ENCODE results near the gene TRMT61B. TPM values are rescaled to one million over a fixed set of nuclear protein-coding genes. Genes with fewer than 3 reads are reported as not detected.

TRMT61B gene
- total RNA-seq, 1 experiment from 2014 or later: 21.7 TPM

DNA sequence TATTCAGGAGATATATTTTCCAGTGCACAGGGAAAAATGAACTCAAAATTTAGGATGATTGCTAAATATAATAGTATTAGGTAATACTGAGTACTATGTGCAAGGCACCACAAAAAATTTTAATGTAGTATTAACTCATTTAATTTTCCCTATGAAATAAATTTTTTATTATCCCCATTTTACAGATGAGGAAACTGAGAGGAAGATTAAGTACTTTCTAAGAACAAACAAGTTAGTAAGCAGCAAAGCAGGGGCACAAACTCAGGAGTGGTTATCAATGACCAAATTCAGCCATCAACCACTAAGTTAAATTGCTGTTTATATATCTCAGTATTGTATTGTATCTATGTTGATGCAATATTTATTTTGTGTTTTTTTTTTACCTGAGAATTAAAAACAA lies 45.2 kb downstream of the TRMT61B start:
- Histone ChIP-seq H3F3A (ENCODE audit: low read length, unreplicated experiment) (no peaks in the 10 kb centered on the region), H4K20me1 (ENCODE audit: low read length) (no peaks in the 10 kb centered on the region), H3K4me3 (ENCODE audit: low read length) (no peak overlapping the region), H3K4me2 (ENCODE audit: low read length) (no peak overlapping the region), H3K4me1 (ENCODE audit: insufficient read depth, low read length) (no peaks in the 10 kb centered on the region), H3K79me2 (ENCODE audit: low read length) (no peaks in the 10 kb centered on the region), H3K9me3 (ENCODE audit: low read length) (no peaks in the 10 kb centered on the region), H3K9me2 (replicated peaks; ENCODE audit: low read length) (no peaks in the 10 kb centered on the region), H3K27ac (ENCODE audit: low read length) (no peak overlapping the region), H3K27me3 (ENCODE audit: low read length) (no peaks in the 10 kb centered on the region), H2AFZ (ENCODE audit: low read length) (no peak overlapping the region), H3K9ac (ENCODE audit: low read length) (no peak overlapping the region), H3K36me3 (ENCODE audit: low read depth, low read length) (no peaks in the 10 kb centered on the region)
- ATAC-seq: no peak
- BruUV-seq (replicated peaks): no TSS peak
- ChIA-PET CTCF (no interaction called here), POLR2A (ENCODE audit: unreplicated experiment) (no interaction called here)
- intact Hi-C loops (cut with micrococcal nuclease): no loop called here
- DNase-seq: no peak
- TF ChIP-seq EZH2 (IDR thresholded peaks at IDR 0.05; ENCODE audit: low read length, unreplicated experiment) (no peak), EZH2phosphoT487 (IDR thresholded peaks at IDR 0.05; ENCODE audit: borderline replicate concordance, low read length) (no peak)

DNA sequence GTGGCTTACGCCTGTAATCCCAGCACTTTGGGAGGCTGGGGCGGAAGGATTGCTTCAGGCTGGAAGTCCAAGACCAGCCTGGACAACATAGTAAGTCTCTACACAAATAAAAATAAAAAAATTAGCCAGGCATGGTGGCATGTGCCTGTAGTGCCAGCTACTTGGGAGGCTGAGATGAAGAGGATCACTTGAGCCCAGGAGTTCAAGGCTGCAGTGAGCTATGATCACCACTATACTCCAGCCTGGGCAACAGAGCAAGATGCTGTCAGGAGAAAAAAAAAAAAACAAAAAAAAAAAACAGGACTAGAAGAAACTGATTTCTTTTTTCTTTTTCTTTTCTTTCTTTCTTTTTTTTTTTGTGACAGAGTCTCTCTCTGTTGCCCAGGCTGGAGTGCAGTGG lies 45.9 kb downstream of the TRMT61B start:
- ATAC-seq (no peak), DNase-seq (no peak)
- no peak overlapping the region for H3K27ac ChIP-seq (ENCODE audit: low read length)
- no TSS peak for BruUV-seq (replicated peaks)
- H3F3A ChIP-seq (ENCODE audit: low read length, unreplicated experiment): no peaks in the 10 kb centered on the region
- no peak overlapping the region for H3K9ac ChIP-seq (ENCODE audit: low read length)
- no peaks in the 10 kb centered on the region for H3K36me3 ChIP-seq (ENCODE audit: low read depth, low read length)
- intact Hi-C loops (cut with micrococcal nuclease): no loop called here
- ChIA-PET CTCF (no interaction called here), POLR2A (ENCODE audit: unreplicated experiment) (no interaction called here)
- no peaks in the 10 kb centered on the region for H3K27me3 ChIP-seq (ENCODE audit: low read length)
- H3K4me3 ChIP-seq (ENCODE audit: low read length): no peak overlapping the region
- H3K4me2 ChIP-seq (ENCODE audit: low read length): no peak overlapping the region
- no peaks in the 10 kb centered on the region for H3K9me3 ChIP-seq (ENCODE audit: low read length)
- TF ChIP-seq, protein P1, sequence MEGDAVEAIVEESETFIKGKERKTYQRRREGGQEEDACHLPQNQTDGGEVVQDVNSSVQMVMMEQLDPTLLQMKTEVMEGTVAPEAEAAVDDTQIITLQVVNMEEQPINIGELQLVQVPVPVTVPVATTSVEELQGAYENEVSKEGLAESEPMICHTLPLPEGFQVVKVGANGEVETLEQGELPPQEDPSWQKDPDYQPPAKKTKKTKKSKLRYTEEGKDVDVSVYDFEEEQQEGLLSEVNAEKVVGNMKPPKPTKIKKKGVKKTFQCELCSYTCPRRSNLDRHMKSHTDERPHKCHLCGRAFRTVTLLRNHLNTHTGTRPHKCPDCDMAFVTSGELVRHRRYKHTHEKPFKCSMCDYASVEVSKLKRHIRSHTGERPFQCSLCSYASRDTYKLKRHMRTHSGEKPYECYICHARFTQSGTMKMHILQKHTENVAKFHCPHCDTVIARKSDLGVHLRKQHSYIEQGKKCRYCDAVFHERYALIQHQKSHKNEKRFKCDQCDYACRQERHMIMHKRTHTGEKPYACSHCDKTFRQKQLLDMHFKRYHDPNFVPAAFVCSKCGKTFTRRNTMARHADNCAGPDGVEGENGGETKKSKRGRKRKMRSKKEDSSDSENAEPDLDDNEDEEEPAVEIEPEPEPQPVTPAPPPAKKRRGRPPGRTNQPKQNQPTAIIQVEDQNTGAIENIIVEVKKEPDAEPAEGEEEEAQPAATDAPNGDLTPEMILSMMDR (conservative IDR thresholded peaks at IDR 0.05; ENCODE audit: low read depth, low read length): no peak
- TF ChIP-seq EZH2phosphoT487 (IDR thresholded peaks at IDR 0.05; ENCODE audit: borderline replicate concordance, low read length) (no peak), EZH2 (IDR thresholded peaks at IDR 0.05; ENCODE audit: low read length, unreplicated experiment) (no peak)
- H4K20me1 ChIP-seq (ENCODE audit: low read length): no peaks in the 10 kb centered on the region
- no peaks in the 10 kb centered on the region for H3K4me1 ChIP-seq (ENCODE audit: insufficient read depth, low read length)
- no peaks in the 10 kb centered on the region for H3K79me2 ChIP-seq (ENCODE audit: low read length)
- H2AFZ ChIP-seq (ENCODE audit: low read length): no peak overlapping the region
- no peaks in the 10 kb centered on the region for H3K9me2 ChIP-seq (replicated peaks; ENCODE audit: low read length)

DNA sequence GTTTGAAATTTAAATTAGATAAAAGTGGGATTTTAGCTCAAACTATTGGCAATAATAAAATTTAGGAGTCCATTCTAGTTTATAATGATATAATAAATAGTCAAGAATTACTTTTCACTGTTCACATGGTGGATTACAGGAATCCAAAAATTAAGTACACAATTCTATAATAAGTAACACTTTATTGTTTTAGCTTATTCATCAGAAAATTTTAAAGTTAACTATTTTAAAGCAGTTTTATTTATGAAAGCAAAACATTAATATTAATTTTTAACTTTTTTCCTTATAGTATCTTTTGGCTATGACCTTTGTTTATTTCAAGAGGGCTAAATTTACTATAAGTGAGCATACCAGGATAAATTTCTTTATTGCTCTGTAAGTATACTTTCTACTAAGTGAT lies 48.1 kb downstream of the TRMT61B start:
- BruUV-seq (replicated peaks): no TSS peak
- DNase-seq (no peak), ATAC-seq (no peak)
- Histone ChIP-seq H3K9ac (ENCODE audit: low read length) (no peak overlapping the region), H3K4me2 (ENCODE audit: low read length) (no peak overlapping the region), H3K27me3 (ENCODE audit: low read length) (no peaks in the 10 kb centered on the region), H2AFZ (ENCODE audit: low read length) (no peak overlapping the region), H3K9me3 (ENCODE audit: low read length) (no peaks in the 10 kb centered on the region), H3K9me2 (replicated peaks; ENCODE audit: low read length) (no peaks in the 10 kb centered on the region), H3K4me1 (ENCODE audit: insufficient read depth, low read length) (no peaks in the 10 kb centered on the region), H3K4me3 (ENCODE audit: low read length) (no peak overlapping the region), H3F3A (ENCODE audit: low read length, unreplicated experiment) (no peaks in the 10 kb centered on the region), H4K20me1 (ENCODE audit: low read length) (no peaks in the 10 kb centered on the region), H3K79me2 (ENCODE audit: low read length) (no peaks in the 10 kb centered on the region), H3K27ac (ENCODE audit: low read length) (no peak overlapping the region), H3K36me3 (ENCODE audit: low read depth, low read length) (no peaks in the 10 kb centered on the region)
- intact Hi-C loops (cut with micrococcal nuclease): no loop called here
- POLR2A ChIA-PET (ENCODE audit: unreplicated experiment): no interaction called here
- CTCF ChIA-PET: no interaction called here
- TF ChIP-seq, protein P1 (conservative IDR thresholded peaks at IDR 0.05; ENCODE audit: low read depth, low read length): no peak
- TF ChIP-seq EZH2phosphoT487 (IDR thresholded peaks at IDR 0.05; ENCODE audit: borderline replicate concordance, low read length) (no peak), EZH2 (IDR thresholded peaks at IDR 0.05; ENCODE audit: low read length, unreplicated experiment) (no peak)
